PC-3 (cell line): Measurements from ENCODE around the gene GPC6. TPM values are rescaled to one million over a fixed set of nuclear protein-coding genes. Genes with fewer than 3 reads are reported as not detected.

ENCODE experiments used
- ATAC-seq: fragments of 200-7000 bp; cut with Tn5 transposase; 2 replicates; pipeline ENCODE4 v1.9.1; 2020; ENCODE audit warnings: mild to moderate bottlenecking, moderate library complexity
- BruUV-seq: library from RNA; stranded (reverse); fragments of 400-500 nt; replicated peaks from 2 replicates; lab custom pipeline; 2021; lab: Mats Ljungman, UMichigan
- CTCF ChIA-PET: fragments of 300-600 bp; sonication (Branson Sonifier 250); formaldehyde crosslinking; loops from one replicate; lab custom pipeline; 2022; ENCODE audit warnings: antibody characterized with exemption; lab: Charles Lee
- POLR2A ChIA-PET: fragments of 300-600 bp; sonication (Branson Sonifier 250); formaldehyde crosslinking; loops from one replicate; lab custom pipeline; 2022; ENCODE audit warnings: antibody characterized with exemption; ENCODE audit not compliant: unreplicated experiment; lab: Charles Lee
- DNase-seq: peaks from one replicate; pipeline ENCODE4 v3.0.0-alpha.2; 2015
- H2AFZ ChIP-seq: fragments of 300-600 bp; sonication (generic); 2 replicates; pipeline ENCODE4 v1.6.0; 2016; ENCODE audit warnings: antibody characterized with exemption, low read length
- H3F3A ChIP-seq: fragments of 300-600 bp; sonication (generic); one replicate; pipeline ENCODE4 v1.6.0; 2017; ENCODE audit warnings: antibody characterized with exemption, low read length, control low read depth, mild to moderate bottlenecking; ENCODE audit not compliant: unreplicated experiment
- H3K27ac ChIP-seq: fragments of 300-600 bp; sonication (generic); 2 replicates; pipeline ENCODE4 v1.5.1; 2016; ENCODE audit warnings: mild to moderate bottlenecking, low read length
- H3K27me3 ChIP-seq: fragments of 300-600 bp; sonication (generic); 2 replicates; pipeline ENCODE4 v1.6.1; 2016; ENCODE audit warnings: low read length, mixed read lengths
- H3K36me3 ChIP-seq: fragments of 300-600 bp; sonication (generic); 2 replicates; pipeline ENCODE4 v1.6.1; 2016; ENCODE audit warnings: low read depth, mixed run types, low read length, mixed read lengths
- H3K4me1 ChIP-seq: fragments of 300-600 bp; sonication (generic); 2 replicates; pipeline ENCODE4 v1.5.1; 2016; ENCODE audit warnings: low read length; ENCODE audit not compliant: insufficient read depth
- H3K4me2 ChIP-seq: fragments of 300-600 bp; sonication (generic); 2 replicates; pipeline ENCODE4 v1.6.0; 2016; ENCODE audit warnings: low read length
- H3K4me3 ChIP-seq: fragments of 300-600 bp; sonication (generic); 2 replicates; pipeline ENCODE4 v1.5.1; 2016; ENCODE audit warnings: mild to moderate bottlenecking, low read length, mixed read lengths
- H3K79me2 ChIP-seq: fragments of 300-600 bp; sonication (generic); 2 replicates; pipeline ENCODE4 v1.6.1; 2017; ENCODE audit warnings: low read length, mixed read lengths
- H3K9ac ChIP-seq: fragments of 300-600 bp; sonication (generic); 2 replicates; pipeline ENCODE4 v1.6.0; 2016; ENCODE audit warnings: mild to moderate bottlenecking, low read length
- H3K9me2 ChIP-seq: fragments of 300-600 bp; sonication (generic); replicated peaks from 2 replicates; pipeline ENCODE4 v1.6.1; 2016; ENCODE audit warnings: mixed run types, low read length, mixed read lengths
- H3K9me3 ChIP-seq: fragments of 300-600 bp; sonication (generic); 2 replicates; pipeline ENCODE4 v1.6.1; 2016; ENCODE audit warnings: low read length, mixed read lengths
- H4K20me1 ChIP-seq: fragments of 300-600 bp; sonication (generic); 2 replicates; pipeline ENCODE4 v1.6.1; 2016; ENCODE audit warnings: low read length, mixed read lengths
- EZH2 ChIP-seq: fragments of 300-600 bp; sonication (generic); IDR thresholded peaks from one replicate; pipeline ENCODE4 v1.6.1; 2017; ENCODE audit warnings: antibody characterized with exemption, mild to moderate bottlenecking, low read length; ENCODE audit not compliant: unreplicated experiment
- EZH2phosphoT487 ChIP-seq: fragments of 300-600 bp; sonication (generic); IDR thresholded peaks from 2 replicates; pipeline ENCODE4 v1.6.1; 2018; ENCODE audit warnings: mild to moderate bottlenecking, antibody characterized with exemption, low read length, borderline replicate concordance
- intact Hi-C: fragments of 100-400 bp; cut with micrococcal nuclease; formaldehyde crosslinking; loops from 2 replicates; pipeline ENCODE4 v1.9.0; 2023
- total RNA-seq: library from RNA; depleted of rRNA; stranded (reverse); fragments of >200 nt; gene quantifications from 2 replicates; pipeline ENCODE4 v1.2.3, GENCODE V29; 2014
- TF ChIP-seq, protein P1 (sequence below): fragments of 300-600 bp; sonication (generic); conservative IDR thresholded peaks from 2 replicates; pipeline ENCODE4 v1.5.1; 2017; ENCODE audit warnings: antibody characterized with exemption, low read depth, mild to moderate bottlenecking, low read length

Gene GPC6
- total RNA-seq, 1 experiment from 2014 or later: 3.5 TPM

DNA sequence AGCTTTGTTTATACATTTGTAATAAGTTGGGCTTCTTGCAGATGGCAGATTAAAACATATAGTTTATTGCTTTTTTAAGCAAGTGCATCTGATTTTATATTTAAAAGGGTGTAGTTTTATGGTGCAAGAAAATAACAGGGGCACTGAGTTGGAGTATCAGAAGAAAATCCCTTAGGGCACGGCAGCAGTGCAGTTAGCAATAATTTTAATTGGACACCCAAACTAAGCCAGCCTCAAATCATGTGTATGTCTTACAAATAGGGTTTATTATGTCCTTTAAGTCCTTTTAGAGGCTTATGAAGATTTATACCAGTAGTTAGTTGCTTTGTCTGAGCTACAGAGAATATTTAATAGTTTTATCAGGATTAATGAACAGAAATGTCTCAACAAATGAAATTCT lies 57.5 kb downstream of the GPC6 start:
- POLR2A ChIA-PET: interaction anchor here (0.7 kb wide), 1 partner anchor 26 kb away, joined by 3 read pairs; no protein-coding TSS in a partner anchor
- no peaks in the 10 kb centered on the region for H3K9me3 ChIP-seq
- H3K4me2 ChIP-seq: no peak overlapping the region
- H3K79me2 ChIP-seq: no peaks in the 10 kb centered on the region
- H2AFZ ChIP-seq: no peak overlapping the region
- H3K9ac ChIP-seq: no peak overlapping the region
- no peak for TF ChIP-seq EZH2
- TF ChIP-seq EZH2phosphoT487: no peak
- TF ChIP-seq, protein P1, sequence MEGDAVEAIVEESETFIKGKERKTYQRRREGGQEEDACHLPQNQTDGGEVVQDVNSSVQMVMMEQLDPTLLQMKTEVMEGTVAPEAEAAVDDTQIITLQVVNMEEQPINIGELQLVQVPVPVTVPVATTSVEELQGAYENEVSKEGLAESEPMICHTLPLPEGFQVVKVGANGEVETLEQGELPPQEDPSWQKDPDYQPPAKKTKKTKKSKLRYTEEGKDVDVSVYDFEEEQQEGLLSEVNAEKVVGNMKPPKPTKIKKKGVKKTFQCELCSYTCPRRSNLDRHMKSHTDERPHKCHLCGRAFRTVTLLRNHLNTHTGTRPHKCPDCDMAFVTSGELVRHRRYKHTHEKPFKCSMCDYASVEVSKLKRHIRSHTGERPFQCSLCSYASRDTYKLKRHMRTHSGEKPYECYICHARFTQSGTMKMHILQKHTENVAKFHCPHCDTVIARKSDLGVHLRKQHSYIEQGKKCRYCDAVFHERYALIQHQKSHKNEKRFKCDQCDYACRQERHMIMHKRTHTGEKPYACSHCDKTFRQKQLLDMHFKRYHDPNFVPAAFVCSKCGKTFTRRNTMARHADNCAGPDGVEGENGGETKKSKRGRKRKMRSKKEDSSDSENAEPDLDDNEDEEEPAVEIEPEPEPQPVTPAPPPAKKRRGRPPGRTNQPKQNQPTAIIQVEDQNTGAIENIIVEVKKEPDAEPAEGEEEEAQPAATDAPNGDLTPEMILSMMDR: no peak
- ATAC-seq (no peak), DNase-seq (no peak)
- CTCF ChIA-PET: no interaction called here
- no peak overlapping the region for H3K27ac ChIP-seq
- no peaks in the 10 kb centered on the region for H3K9me2 ChIP-seq
- H3K27me3 ChIP-seq: no peaks in the 10 kb centered on the region
- H3F3A ChIP-seq: no peaks in the 10 kb centered on the region
- no peaks in the 10 kb centered on the region for H4K20me1 ChIP-seq
- H3K4me1 ChIP-seq: no peaks in the 10 kb centered on the region
- intact Hi-C loops: no loop called here
- no TSS peak for BruUV-seq
- no peaks in the 10 kb centered on the region for H3K36me3 ChIP-seq
- H3K4me3 ChIP-seq: no peak overlapping the region

DNA sequence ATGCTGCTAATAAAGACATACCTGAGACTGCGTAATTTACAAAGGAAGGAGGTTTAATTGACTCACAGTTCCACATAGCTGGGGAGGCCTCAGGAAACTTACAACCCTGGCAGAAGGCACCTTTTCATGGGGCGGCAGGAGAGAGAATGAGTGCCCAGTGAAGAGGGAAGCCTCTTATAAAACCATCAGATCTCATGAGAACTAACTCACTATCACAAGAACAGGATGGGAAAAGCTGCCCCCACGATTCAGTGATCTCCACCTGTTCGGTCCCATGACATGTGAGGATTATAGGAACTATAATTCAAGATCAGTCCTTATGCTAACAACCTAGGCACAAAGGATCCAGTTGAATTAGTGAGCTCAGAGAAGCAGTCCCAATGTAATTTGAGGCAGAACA lies 59.4 kb downstream of the GPC6 start:
- Histone ChIP-seq H3K27me3 (no peaks in the 10 kb centered on the region), H4K20me1 (no peaks in the 10 kb centered on the region), H3K9me2 (no peaks in the 10 kb centered on the region), H3K4me3 (no peak overlapping the region), H3K36me3 (no peaks in the 10 kb centered on the region), H3K9ac (no peak overlapping the region), H3K79me2 (no peaks in the 10 kb centered on the region), H3K9me3 (no peaks in the 10 kb centered on the region), H2AFZ (no peak overlapping the region), H3F3A (no peaks in the 10 kb centered on the region), H3K4me2 (no peak overlapping the region), H3K4me1 (no peaks in the 10 kb centered on the region), H3K27ac (no peak overlapping the region)
- TF ChIP-seq, protein P1: no peak
- no peak for TF ChIP-seq EZH2phosphoT487
- TF ChIP-seq EZH2: no peak
- POLR2A ChIA-PET: no interaction called here
- BruUV-seq: no TSS peak
- no peak for DNase-seq
- ATAC-seq: no peak
- intact Hi-C loops: no loop called here
- CTCF ChIA-PET: no interaction called here

DNA sequence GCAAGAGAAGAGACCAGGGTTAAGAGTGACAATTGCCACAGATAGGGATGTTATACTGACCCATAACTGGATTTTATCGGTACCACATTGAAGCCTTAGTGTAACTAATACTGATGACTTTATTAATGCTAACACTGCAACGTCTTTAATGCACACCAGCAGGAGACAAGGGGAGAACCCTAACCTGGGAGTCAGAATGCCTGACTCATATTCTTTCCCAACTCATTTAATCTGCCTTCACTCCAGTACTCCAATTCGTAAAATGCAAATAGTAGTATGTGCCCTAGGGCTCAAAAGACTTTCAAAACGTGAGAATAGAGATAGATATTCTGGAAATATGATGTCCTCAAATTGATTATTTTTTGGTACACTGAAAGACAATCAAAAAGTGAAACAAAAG lies 62.4 kb downstream of the GPC6 start:
- Histone ChIP-seq H3K79me2 (no peaks in the 10 kb centered on the region), H3K27me3 (no peaks in the 10 kb centered on the region), H3K4me2 (no peak overlapping the region), H3K4me3 (no peak overlapping the region), H3K9ac (no peak overlapping the region), H3F3A (no peaks in the 10 kb centered on the region), H3K4me1 (no peaks in the 10 kb centered on the region), H4K20me1 (no peaks in the 10 kb centered on the region), H3K9me3 (no peaks in the 10 kb centered on the region), H3K36me3 (no peaks in the 10 kb centered on the region), H2AFZ (no peak overlapping the region), H3K9me2 (no peaks in the 10 kb centered on the region), H3K27ac (no peak overlapping the region)
- intact Hi-C loops: no loop called here
- no peak for TF ChIP-seq EZH2
- TF ChIP-seq, protein P1: no peak
- TF ChIP-seq EZH2phosphoT487: no peak
- DNase-seq (no peak), ATAC-seq (no peak)
- ChIA-PET CTCF (no interaction called here), POLR2A (no interaction called here)
- BruUV-seq: no TSS peak
